IgD-negative memory B cell (primary cell): Measurements from ENCODE around the gene EPB41L2. TPM values are rescaled to one million over a fixed set of nuclear protein-coding genes. Genes with fewer than 3 reads are reported as not detected.
A peak's percentile ranks its signal among the peaks of the same experiment; 100 is the strongest.

Experiments
- H3K27ac Mint-ChIP-seq, 3 donors: one replicate each; pipeline ENCODE4 v1.8.0; 2020 to 2022; ENCODE audit warnings: mild to moderate bottlenecking in 3 of 3, mixed read lengths in 3 of 3, moderate library complexity in 1 of 3
- H3K27me3 Mint-ChIP-seq: one replicate; pipeline ENCODE4 v1.8.0; 2021; ENCODE audit warnings: mixed read lengths
- H3K36me3 Mint-ChIP-seq: one replicate; pipeline ENCODE4 v1.8.0; 2020; ENCODE audit warnings: mild to moderate bottlenecking, mixed read lengths
- H3K4me1 Mint-ChIP-seq, 3 donors: one replicate each; pipeline ENCODE4 v1.8.0; 2020 to 2022; ENCODE audit warnings: mixed read lengths in 3 of 3, mild to moderate bottlenecking in 1 of 3
- H3K4me3 Mint-ChIP-seq, 4 donors: one replicate each; pipeline ENCODE4 v1.8.0; 2020 to 2022; ENCODE audit warnings: mild to moderate bottlenecking in 4 of 4, mixed read lengths in 4 of 4, moderate library complexity in 3 of 4
- H3K9me3 Mint-ChIP-seq, 3 donors: one replicate each; pipeline ENCODE4 v1.8.0; 2020 to 2021; ENCODE audit warnings: mixed read lengths in 3 of 3, mild to moderate bottlenecking in 1 of 3
- polyA plus RNA-seq: library from polyadenylated mRNA; unstranded; fragments of 300-500 nt; fragmentation: Illumina TruSeq; gene quantifications from one replicate; pipeline ENCODE4 v1.2.3, GENCODE V29; 2021

Gene EPB41L2
- polyA plus RNA-seq, 1 donor from 2014 or later, result 21.2 TPM

DNA sequence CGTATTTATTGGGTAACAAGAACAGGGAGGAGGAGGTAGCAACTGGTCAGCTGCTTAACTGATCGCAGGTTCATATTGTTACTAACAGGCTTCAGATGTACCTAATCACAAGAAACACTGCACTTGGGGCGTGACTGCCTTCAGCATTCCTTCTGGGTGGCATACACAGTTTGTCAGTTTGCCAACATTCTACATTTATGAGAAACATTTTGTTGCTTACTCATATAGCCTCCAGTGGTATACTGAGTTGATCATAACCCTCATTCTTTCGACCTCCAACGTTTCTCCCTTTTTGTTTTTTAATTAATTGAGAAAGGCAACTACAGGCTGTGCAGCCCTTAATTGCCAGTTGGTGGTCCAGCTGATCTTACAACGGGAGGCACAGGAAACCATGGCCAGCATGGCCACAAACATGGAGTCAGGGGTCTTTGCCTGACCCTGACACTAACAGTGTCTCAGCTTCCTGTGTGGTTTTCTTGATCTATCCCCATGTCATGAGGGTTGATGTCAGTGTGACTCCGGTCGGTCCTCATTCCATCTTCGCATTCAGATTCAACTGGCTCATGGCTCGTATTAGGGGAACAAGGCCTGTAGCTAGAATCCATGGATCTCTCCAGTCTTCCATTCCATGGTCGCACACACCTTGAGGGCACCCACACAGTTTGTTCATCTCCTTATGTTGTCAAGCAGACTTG, 9.4 kb downstream of the EPB41L2 start:
- peaks cover 3 to 6% (median 5%) of the 10 kb centered on the region in 3 donors for H3K4me1 Mint-ChIP-seq
- no peaks in the 10 kb centered on the region for H3K27me3 Mint-ChIP-seq
- peaks cover 2 to 25% (median 14%) of the 10 kb centered on the region in 3 donors for H3K9me3 Mint-ChIP-seq
- H3K4me3 Mint-ChIP-seq, result no peak overlapping the region
- H3K27ac Mint-ChIP-seq, result no peak overlapping the region
- H3K36me3 Mint-ChIP-seq, result peaks cover 11% of the 10 kb centered on the region

DNA sequence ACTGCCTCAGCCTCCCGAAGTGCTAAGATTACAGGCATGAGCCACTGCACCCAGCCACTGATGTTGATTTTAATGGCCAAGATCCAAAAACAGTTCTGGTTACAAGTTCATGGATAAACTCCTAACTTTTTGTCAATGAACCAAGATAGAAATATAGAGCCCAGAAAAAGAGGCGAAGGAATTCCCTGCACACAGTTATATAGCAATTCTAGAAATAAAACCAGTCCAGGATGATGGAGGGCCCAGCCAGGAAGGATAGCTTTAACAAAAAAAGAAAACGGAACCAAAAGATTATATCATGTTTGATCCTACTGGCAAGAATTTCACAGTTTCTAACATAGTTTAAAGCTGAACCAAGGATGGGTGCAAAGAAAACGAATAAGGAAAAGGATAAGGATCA, 10.9 kb downstream of the EPB41L2 start:
- no peak overlapping the region for H3K4me3 Mint-ChIP-seq
- H3K27ac Mint-ChIP-seq, result no peak overlapping the region
- H3K9me3 Mint-ChIP-seq, result peaks cover 2 to 25% (median 14%) of the 10 kb centered on the region in 3 donors
- H3K27me3 Mint-ChIP-seq, result no peaks in the 10 kb centered on the region
- peaks cover 3 to 6% (median 5%) of the 10 kb centered on the region in 3 donors for H3K4me1 Mint-ChIP-seq
- H3K36me3 Mint-ChIP-seq, result peaks cover 11% of the 10 kb centered on the region

DNA sequence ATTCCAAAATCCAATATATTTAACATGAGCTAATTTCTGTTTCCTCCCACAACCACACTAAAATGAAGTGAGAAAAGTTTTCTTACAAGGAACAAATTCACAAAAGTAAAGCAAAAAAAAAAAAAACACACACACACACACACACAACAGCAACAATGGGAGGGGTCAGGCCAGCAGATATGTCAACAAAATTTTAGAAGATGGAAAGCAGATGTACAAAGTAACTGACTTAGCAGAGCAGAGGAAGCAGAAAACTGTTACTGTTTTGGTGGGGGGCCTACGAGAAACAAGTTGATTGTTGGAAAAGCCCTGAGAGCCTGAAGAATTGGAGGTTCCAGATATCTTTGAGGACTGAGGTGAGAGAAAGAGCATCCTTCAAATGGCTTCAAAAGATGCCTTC, 11.7 kb downstream of the EPB41L2 start:
- H3K4me1 Mint-ChIP-seq, result peaks cover 3% of the 10 kb centered on the region in 3 donors
- no peak overlapping the region for H3K27ac Mint-ChIP-seq
- peaks cover 2 to 24% (median 14%) of the 10 kb centered on the region in 3 donors for H3K9me3 Mint-ChIP-seq
- H3K4me3 Mint-ChIP-seq, result no peak overlapping the region
- peaks cover 10% of the 10 kb centered on the region for H3K36me3 Mint-ChIP-seq
- no peaks in the 10 kb centered on the region for H3K27me3 Mint-ChIP-seq

DNA sequence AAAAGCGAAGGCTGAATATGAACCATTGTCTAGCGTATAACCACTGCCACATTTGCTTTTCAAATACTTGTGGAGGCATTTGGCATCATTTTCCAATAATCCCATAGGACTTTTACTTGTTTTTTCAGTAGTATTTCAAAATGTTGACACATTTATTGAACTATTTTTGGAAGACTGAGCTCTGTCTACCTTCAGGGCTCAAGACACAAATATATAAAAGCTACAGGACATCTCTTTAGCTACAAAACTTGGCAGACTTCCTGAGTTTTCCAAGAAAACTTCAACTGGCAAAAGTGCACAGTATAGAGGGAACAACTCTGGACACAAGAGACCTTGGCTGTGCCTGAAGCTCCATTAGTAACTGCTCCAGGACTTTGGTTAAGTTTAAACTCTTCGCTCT, 13.4 kb downstream of the EPB41L2 start:
- H3K27ac Mint-ChIP-seq, result no peak overlapping the region
- no peak overlapping the region for H3K4me3 Mint-ChIP-seq
- peaks cover 6% of the 10 kb centered on the region for H3K36me3 Mint-ChIP-seq
- no peaks in the 10 kb centered on the region for H3K27me3 Mint-ChIP-seq
- peaks cover 2 to 17% (median 11%) of the 10 kb centered on the region in 3 donors for H3K9me3 Mint-ChIP-seq
- H3K4me1 Mint-ChIP-seq, result peaks cover 3 to 5% (median 3%) of the 10 kb centered on the region in 3 donors

GRCh38 chr6:131048933-131049515, 14.0 kb downstream of the EPB41L2 start:
- no peak overlapping the region for H3K27ac Mint-ChIP-seq
- peaks cover 0 to 11% (median 5%) of the 10 kb centered on the region in 3 donors for H3K9me3 Mint-ChIP-seq
- H3K4me1 Mint-ChIP-seq, result peaks cover 3 to 5% (median 3%) of the 10 kb centered on the region in 3 donors
- no peak overlapping the region for H3K4me3 Mint-ChIP-seq
- H3K27me3 Mint-ChIP-seq, result no peaks in the 10 kb centered on the region
- H3K36me3 Mint-ChIP-seq, result peaks cover 1% of the 10 kb centered on the region

DNA sequence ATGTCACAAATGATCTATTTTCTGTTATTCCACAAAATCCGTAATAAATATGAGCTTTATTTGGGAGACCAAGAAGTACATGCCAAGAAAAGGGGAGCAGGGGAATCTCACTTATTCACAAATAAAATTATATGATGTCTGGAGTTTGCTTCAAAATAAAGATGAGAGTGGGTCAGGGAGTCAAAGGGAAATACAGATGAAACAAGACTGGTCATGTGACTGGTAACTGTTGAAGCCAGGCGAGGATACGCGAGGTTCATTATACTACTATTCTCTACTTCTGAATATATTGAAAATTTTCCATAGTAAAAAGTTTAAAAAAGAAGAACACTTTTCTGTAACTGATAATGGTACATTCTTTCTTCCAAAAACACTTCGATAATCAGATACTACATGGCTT, 14.6 kb downstream of the EPB41L2 start:
- no peaks in the 10 kb centered on the region for H3K27me3 Mint-ChIP-seq
- no peak overlapping the region for H3K27ac Mint-ChIP-seq
- H3K9me3 Mint-ChIP-seq, result peaks cover 0 to 8% (median 2%) of the 10 kb centered on the region in 3 donors
- no peak overlapping the region for H3K4me3 Mint-ChIP-seq
- H3K4me1 Mint-ChIP-seq, result peaks cover 5 to 6% (median 6%) of the 10 kb centered on the region in 3 donors
- peaks cover 1% of the 10 kb centered on the region for H3K36me3 Mint-ChIP-seq

DNA sequence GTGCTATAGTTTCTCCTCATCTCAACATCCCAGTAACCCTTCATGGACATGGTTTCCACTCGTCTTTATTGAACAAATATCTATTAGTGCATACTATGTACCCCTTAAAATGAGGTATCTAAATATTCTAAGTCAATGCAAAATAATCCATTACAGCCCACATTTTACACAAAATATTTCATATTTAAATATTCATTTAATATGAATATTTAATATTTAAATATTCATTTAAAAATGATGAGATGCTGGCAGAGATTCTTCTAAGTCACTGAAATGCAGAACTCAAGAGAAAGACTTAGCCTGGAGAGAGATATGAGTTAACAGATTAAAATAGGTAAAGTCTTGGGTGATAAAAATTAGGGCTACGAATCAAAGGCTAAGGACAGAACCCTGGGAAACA, 17.9 kb downstream of the EPB41L2 start:
- peaks cover 1% of the 10 kb centered on the region for H3K36me3 Mint-ChIP-seq
- no peak overlapping the region for H3K4me3 Mint-ChIP-seq
- no peaks in the 10 kb centered on the region for H3K27me3 Mint-ChIP-seq
- H3K27ac Mint-ChIP-seq, result no peak overlapping the region
- peaks cover 0 to 3% (median 0%) of the 10 kb centered on the region in 3 donors for H3K9me3 Mint-ChIP-seq
- H3K4me1 Mint-ChIP-seq, result peaks cover 6 to 8% (median 7%) of the 10 kb centered on the region in 3 donors

GRCh38 chr6:131043902-131044447, 19.1 kb downstream of the EPB41L2 start:
- Mint-ChIP-seq H3K9me3 (peaks cover 0 to 2% (median 0%) of the 10 kb centered on the region in 3 donors), H3K36me3 (no peaks in the 10 kb centered on the region), H3K4me3 (no peak overlapping the region), H3K27me3 (no peaks in the 10 kb centered on the region), H3K27ac (no peak overlapping the region), H3K4me1 (peaks cover 6% of the 10 kb centered on the region in 3 donors)

DNA sequence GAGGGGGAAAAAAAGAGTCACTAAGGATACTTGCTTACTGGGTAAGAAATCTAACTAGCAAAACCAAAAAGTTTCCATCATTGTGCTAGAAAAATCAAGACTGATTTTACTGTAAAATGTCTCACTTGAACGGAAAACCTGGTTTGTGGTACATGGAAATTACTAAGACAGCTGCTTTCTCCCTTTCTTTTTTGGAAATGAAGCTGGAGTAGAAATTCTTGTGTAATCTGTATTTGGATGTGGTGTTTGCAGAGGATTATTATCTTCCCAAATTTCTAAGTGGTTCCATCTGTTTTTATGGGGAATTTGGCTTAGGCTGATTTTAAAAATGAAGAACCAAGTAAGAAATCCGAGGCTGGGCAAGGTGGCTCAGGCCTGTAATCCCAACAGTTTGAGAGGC, 20.4 kb downstream of the EPB41L2 start:
- Mint-ChIP-seq H3K36me3 (no peaks in the 10 kb centered on the region), H3K27ac (no peak overlapping the region), H3K4me3 (no peak overlapping the region), H3K9me3 (no peaks in the 10 kb centered on the region), H3K27me3 (no peaks in the 10 kb centered on the region), H3K4me1 (peaks cover 3 to 6% (median 4%) of the 10 kb centered on the region in 3 donors)

DNA sequence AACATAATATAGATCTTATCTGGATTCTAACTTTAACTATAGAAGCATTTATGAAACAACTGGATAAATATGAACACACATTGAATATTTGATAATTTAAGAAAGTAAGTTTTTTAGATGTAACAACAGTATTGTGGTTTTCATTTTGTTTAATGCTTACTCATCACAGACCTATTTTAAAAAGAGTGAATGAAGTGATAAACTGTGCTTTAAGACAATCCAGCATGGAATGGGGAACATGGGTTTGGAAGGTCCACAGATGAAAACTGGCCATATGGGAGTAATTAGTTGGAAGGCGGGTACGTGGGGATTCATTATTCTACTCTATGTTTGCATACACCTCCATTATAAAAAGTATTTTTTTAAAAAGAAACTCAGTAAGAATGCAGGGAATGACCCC, 21.2 kb downstream of the EPB41L2 start:
- peak overlapping the region in 1 of 3 donors; percentile 29 for H3K27ac Mint-ChIP-seq
- H3K27me3 Mint-ChIP-seq, result no peaks in the 10 kb centered on the region
- H3K36me3 Mint-ChIP-seq, result no peaks in the 10 kb centered on the region
- peaks cover 3 to 5% (median 4%) of the 10 kb centered on the region in 3 donors for H3K4me1 Mint-ChIP-seq
- H3K9me3 Mint-ChIP-seq, result no peaks in the 10 kb centered on the region
- no peak overlapping the region for H3K4me3 Mint-ChIP-seq

- no peaks in the 10 kb centered on the region for H3K27me3 Mint-ChIP-seq
- no peaks in the 10 kb centered on the region for H3K36me3 Mint-ChIP-seq
- H3K9me3 Mint-ChIP-seq, result no peaks in the 10 kb centered on the region
- no peak overlapping the region for H3K4me3 Mint-ChIP-seq
- peaks cover 3 to 5% (median 4%) of the 10 kb centered on the region in 3 donors for H3K4me1 Mint-ChIP-seq
- no peak overlapping the region for H3K27ac Mint-ChIP-seq
Measured at GRCh38 chr6:131040866-131041265, 22.2 kb downstream of the EPB41L2 start.

DNA sequence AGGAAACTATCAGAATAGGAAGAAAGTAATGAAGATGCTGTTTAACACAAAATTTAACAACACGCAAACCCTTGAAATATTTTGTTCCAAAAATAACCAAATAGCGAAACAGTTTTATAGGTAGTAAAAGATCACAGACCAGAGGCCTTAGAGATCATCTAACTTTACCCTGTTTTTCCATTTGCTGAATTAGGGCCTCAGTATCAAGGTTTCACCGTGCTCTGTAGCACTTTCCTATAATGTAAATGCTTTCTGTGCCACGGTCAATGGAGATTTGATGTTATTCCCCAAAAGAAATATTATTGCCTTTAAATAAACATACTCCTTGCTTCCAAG, 23.7 kb downstream of the EPB41L2 start:
- H3K4me3 Mint-ChIP-seq, result no peak overlapping the region
- peaks cover 3 to 14% (median 5%) of the 10 kb centered on the region in 3 donors for H3K4me1 Mint-ChIP-seq

DNA sequence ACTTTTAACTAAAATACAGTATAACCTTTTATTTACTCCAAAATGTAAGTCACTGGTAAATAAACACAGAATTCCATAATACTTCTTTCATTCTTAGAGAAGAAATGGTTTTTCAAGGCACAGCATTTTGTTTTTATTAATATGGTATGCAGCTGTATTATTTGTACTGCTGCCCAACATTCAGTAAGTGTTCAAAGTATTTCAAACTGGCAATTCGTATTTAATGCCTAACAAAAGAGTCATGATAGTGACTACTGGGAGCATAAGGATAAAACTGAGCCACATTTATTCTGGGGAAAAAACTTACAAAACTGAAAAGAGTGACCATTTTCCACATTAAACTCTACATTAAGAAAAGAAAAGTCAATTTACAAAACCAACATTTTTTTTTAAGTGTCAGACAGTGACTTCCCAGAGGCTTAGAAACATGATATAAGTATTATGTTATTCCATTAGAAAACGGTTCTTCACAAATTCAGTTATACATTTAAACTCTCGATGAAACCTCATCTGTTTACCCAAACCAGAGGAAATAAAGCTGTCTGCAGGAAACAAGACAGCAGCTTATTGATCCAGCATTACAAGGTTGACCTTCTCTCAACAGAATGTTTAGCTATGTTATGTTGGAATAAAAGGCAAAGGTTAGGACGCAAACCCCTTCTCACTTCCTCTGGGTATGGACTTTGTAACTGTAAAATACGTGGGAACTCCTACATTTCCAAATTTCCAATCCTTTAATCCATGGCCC, 24.3 kb downstream of the EPB41L2 start:
- Mint-ChIP-seq H3K36me3 (peaks cover 1% of the 10 kb centered on the region), H3K4me1 (peaks cover 3 to 14% (median 4%) of the 10 kb centered on the region in 3 donors)

More for the DNA sequence above, 23.7 kb downstream of the EPB41L2 start:
- Mint-ChIP-seq H3K36me3 (peaks cover 1% of the 10 kb centered on the region), H3K27ac (no peak overlapping the region), H3K27me3 (no peaks in the 10 kb centered on the region), H3K9me3 (no peaks in the 10 kb centered on the region)

GRCh38 chr6:131037194-131037897, 25.7 kb downstream of the EPB41L2 start:
- Mint-ChIP-seq H3K4me3 (no peak overlapping the region), H3K9me3 (no peaks in the 10 kb centered on the region), H3K27ac (no peak overlapping the region), H3K4me1 (peaks cover 4 to 14% (median 7%) of the 10 kb centered on the region in 3 donors), H3K36me3 (peaks cover 1% of the 10 kb centered on the region), H3K27me3 (no peaks in the 10 kb centered on the region)

More for the DNA sequence above, 24.3 kb downstream of the EPB41L2 start:
- no peaks in the 10 kb centered on the region for H3K27me3 Mint-ChIP-seq
- H3K4me3 Mint-ChIP-seq, result no peak overlapping the region
- no peaks in the 10 kb centered on the region for H3K9me3 Mint-ChIP-seq
- no peak overlapping the region for H3K27ac Mint-ChIP-seq
